Type B pancreatic cell (in vitro differentiated cells): ENCODE results near the gene ZNF180. TPM values are rescaled to one million over a fixed set of nuclear protein-coding genes. Genes with fewer than 3 reads are reported as not detected.

Experiments used
- DNase-seq: peaks from one replicate; pipeline ENCODE4 v3.0.0; 2021; ENCODE audit warnings: mixed read lengths; ENCODE audit not compliant: unreplicated experiment; ENCODE audit errors: extremely low spot score
- H3K27ac Mint-ChIP-seq: 2 replicates; pipeline ENCODE4 v1.8.0; 2021; ENCODE audit warnings: mild to moderate bottlenecking, mixed read lengths
- H3K27me3 Mint-ChIP-seq: 2 replicates; pipeline ENCODE4 v1.8.0; 2021; ENCODE audit warnings: mixed read lengths
- H3K36me3 Mint-ChIP-seq: 2 replicates; pipeline ENCODE4 v1.8.0; 2021; ENCODE audit warnings: mixed read lengths
- H3K4me1 Mint-ChIP-seq: one replicate; pipeline ENCODE4 v1.8.0; 2021; ENCODE audit warnings: mixed read lengths; ENCODE audit not compliant: unreplicated experiment
- H3K4me3 Mint-ChIP-seq: 2 replicates; pipeline ENCODE4 v1.8.0; 2021; ENCODE audit warnings: mild to moderate bottlenecking, mixed read lengths
- H3K9me3 Mint-ChIP-seq: 2 replicates; pipeline ENCODE4 v1.8.0; 2021; ENCODE audit warnings: mixed read lengths
- total RNA-seq: library from RNA; stranded (reverse); gene quantifications from 2 replicates; pipeline ENCODE4 v1.2.1, GENCODE V29; 2021; ENCODE audit warnings: low replicate concordance
- TF ChIP-seq, protein P1 (sequence below): fragments of 200-600 bp; sonication (generic); conservative IDR thresholded peaks from 2 replicates; pipeline ENCODE4 v1.5.0; 2021; ENCODE audit warnings: antibody characterized with exemption, mild to moderate bottlenecking

Gene ZNF180
- total RNA-seq, 1 donor from 2014 or later, result 11.3 TPM

DNA sequence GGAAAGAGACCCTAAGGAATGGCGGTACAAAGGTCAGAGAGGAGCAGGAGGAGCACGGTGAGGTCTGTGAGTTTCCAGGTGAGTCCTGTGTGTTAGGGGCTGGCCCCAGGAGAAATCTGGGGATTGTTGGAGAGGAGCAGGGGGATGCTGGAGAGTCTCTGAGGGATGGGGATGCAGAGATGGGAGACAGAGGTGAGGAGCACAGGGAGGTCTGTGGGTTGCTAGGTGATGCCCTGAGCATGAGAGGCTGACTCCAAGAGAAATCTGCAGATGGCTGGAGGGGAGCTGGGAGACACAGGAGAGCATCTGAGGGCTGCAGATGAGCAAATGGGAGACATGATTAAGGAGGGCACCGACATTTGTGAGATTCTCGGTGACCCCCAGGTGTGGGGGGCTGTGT is 48.0 kb downstream of the ZNF180 start:
- Mint-ChIP-seq H3K36me3 (peaks cover 4% of the 10 kb centered on the region), H3K4me1 (peaks cover 8% of the 10 kb centered on the region), H3K9me3 (peaks cover 21% of the 10 kb centered on the region), H3K27ac (no peak overlapping the region), H3K4me3 (no peak overlapping the region), H3K27me3 (no peaks in the 10 kb centered on the region)
- DNase-seq, result no peak
- TF ChIP-seq, protein P1, sequence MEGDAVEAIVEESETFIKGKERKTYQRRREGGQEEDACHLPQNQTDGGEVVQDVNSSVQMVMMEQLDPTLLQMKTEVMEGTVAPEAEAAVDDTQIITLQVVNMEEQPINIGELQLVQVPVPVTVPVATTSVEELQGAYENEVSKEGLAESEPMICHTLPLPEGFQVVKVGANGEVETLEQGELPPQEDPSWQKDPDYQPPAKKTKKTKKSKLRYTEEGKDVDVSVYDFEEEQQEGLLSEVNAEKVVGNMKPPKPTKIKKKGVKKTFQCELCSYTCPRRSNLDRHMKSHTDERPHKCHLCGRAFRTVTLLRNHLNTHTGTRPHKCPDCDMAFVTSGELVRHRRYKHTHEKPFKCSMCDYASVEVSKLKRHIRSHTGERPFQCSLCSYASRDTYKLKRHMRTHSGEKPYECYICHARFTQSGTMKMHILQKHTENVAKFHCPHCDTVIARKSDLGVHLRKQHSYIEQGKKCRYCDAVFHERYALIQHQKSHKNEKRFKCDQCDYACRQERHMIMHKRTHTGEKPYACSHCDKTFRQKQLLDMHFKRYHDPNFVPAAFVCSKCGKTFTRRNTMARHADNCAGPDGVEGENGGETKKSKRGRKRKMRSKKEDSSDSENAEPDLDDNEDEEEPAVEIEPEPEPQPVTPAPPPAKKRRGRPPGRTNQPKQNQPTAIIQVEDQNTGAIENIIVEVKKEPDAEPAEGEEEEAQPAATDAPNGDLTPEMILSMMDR, result no peak

DNA sequence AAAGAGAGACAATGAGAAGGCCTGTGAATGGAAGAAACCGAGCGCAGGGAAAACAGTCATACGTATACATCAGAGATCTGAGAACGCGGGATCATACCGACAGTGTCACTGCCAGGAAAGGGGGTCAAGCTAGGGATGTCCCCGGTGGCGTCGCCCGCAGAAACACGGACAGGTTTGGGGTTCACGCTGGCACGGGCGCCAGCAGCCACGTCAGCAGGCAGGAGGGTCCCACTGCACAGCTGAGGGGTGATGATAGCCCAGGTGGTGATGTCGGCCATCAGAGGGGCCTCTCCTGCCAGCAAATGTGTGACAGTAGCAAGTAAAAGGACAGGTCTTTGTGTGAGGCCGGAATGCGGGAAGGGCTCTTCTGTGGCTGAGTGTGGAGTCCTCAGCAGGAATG is 48.6 kb downstream of the ZNF180 start:
- no peak for DNase-seq
- Mint-ChIP-seq H3K4me3 (no peak overlapping the region), H3K27me3 (no peaks in the 10 kb centered on the region), H3K9me3 (peaks cover 21% of the 10 kb centered on the region), H3K4me1 (peaks cover 8% of the 10 kb centered on the region), H3K27ac (no peak overlapping the region), H3K36me3 (peaks cover 5% of the 10 kb centered on the region)
- TF ChIP-seq, protein P1, result no peak

DNA sequence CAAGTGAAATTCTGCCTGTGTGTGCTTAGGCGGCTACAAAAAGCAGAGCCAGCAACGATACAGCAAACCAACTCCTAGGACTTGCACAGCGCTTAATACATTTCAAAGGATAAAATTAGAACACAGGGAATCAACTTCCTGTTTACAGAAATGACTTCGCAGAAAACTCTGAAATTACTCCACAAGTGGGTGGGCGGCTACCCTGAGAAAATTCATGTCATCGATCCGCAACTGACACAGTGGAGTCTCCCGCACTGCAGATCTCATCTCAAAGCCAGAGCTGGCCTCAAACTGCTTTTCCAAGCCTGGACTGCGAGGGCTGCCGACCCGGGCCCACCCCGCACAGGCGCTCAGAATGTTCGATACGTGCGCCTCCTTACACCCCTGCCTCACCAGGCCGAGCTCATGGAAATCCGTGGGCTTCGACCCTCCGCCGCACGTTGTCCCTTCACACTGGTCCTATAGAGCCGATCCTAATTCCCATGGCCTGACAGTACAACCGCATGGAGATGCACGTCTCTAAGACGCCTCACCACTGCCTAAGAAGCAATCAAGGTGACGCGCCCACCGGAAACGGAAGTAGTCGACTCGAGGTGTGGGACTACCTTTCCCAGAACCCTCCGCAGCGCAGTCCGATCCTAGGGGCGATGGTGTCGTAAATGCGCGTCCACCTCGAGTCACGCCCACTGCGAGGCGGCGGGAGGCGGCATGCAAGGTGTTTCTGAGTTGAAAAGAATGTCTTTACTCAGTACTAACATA is 52.2 kb downstream of the ZNF180 start, which contains the start of gene ZNF229:
ZNF229 (minus strand) TSS at position 557 of the 759 bp plus-strand sequence. CDS start 5,625 bp downstream, outside the sequence.
- H3K27ac Mint-ChIP-seq, result peak within 1 kb of the TSS; percentile 93
- TF ChIP-seq, protein P1, result no peak

DNA sequence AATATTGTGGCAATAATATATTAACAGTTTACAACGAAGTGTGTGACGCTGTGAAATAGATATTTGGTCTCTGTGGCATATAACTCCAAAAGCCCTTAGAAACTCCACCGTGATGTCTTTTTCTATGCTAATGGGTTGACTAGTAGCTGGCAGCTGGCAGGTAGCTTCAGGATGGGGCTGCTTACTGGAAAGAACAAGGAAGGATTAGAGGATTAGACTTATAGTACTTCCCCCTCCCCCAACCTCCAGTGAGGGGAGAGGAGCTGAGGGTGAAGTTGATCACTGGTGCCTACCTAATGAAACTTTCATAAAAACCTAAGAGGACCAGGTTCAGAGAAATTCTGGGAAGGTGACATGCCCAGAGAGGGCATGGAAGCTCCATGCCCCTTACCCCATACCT is 61.9 kb downstream of the ZNF180 start:
- peaks cover 45% of the 10 kb centered on the region for H3K36me3 Mint-ChIP-seq

More for the DNA sequence above, 52.2 kb downstream of the ZNF180 start, which contains the start of gene ZNF229:
- peaks cover 30% of the 10 kb centered on the region for H3K36me3 Mint-ChIP-seq
- peaks cover 8% of the 10 kb centered on the region for H3K4me1 Mint-ChIP-seq
- peaks cover 26% of the 10 kb centered on the region for H3K9me3 Mint-ChIP-seq
- H3K4me3 Mint-ChIP-seq, result peak within 1 kb of the TSS; percentile 99
- no peaks in the 10 kb centered on the region for H3K27me3 Mint-ChIP-seq
- DNase-seq, result peak; percentile 86

DNA sequence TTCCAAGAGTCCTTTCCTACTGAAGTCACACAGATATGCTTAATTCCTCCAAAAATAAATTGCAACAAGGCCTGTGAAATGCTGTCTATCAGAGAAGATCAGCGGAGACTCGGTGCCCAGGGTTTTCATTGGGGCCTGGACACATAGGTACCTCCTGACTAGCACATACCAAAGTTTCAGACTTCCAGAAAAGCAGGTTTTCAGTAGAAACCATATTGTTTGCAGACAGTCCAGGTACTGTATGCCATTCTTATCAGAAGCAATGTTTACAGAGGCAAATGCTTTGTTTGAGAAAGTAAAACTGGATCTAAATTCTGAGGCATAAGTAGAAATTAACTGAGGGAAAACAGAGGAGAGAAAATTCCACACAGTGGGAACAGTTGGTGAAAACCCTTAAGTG is 64.9 kb downstream of the ZNF180 start:
- peaks cover 21% of the 10 kb centered on the region for H3K9me3 Mint-ChIP-seq
- TF ChIP-seq, protein P1, result no peak
- DNase-seq, result no peak
- H3K36me3 Mint-ChIP-seq, result peaks cover 46% of the 10 kb centered on the region
- H3K27me3 Mint-ChIP-seq, result no peaks in the 10 kb centered on the region
- no peaks in the 10 kb centered on the region for H3K4me1 Mint-ChIP-seq
- H3K27ac Mint-ChIP-seq, result no peak overlapping the region
- H3K4me3 Mint-ChIP-seq, result peak overlapping the region; percentile 32

More for the DNA sequence above, 61.9 kb downstream of the ZNF180 start:
- Mint-ChIP-seq H3K4me1 (no peaks in the 10 kb centered on the region), H3K27ac (no peak overlapping the region), H3K27me3 (no peaks in the 10 kb centered on the region), H3K4me3 (no peak overlapping the region), H3K9me3 (peaks cover 19% of the 10 kb centered on the region)
- DNase-seq, result no peak
- TF ChIP-seq, protein P1, result no peak
